ENCODE results near the gene PHC3.

- no peak for TF ChIP-seq POLR2A (IDR thresholded peaks at IDR 0.05)
- peak in 1 of 3 donors; percentile 39 for TF ChIP-seq POLR2AphosphoS5 (IDR thresholded peaks at IDR 0.05)
- TF ChIP-seq CTCF (IDR thresholded peaks at IDR 0.05), result no peak
Observed at GRCh38 chr3:170049146-170050000, 132.2 kb downstream of the PHC3 start.
